Measurements from ENCODE around the gene ZIC2. TPM values are rescaled to one million over a fixed set of nuclear protein-coding genes. Genes with fewer than 3 reads are reported as not detected.
A peak's percentile ranks its signal among the peaks of the same experiment; 100 is the strongest.

ZIC2 gene
- total RNA-seq, 1 donor from 2014 or later: 52.4 TPM

DNA sequence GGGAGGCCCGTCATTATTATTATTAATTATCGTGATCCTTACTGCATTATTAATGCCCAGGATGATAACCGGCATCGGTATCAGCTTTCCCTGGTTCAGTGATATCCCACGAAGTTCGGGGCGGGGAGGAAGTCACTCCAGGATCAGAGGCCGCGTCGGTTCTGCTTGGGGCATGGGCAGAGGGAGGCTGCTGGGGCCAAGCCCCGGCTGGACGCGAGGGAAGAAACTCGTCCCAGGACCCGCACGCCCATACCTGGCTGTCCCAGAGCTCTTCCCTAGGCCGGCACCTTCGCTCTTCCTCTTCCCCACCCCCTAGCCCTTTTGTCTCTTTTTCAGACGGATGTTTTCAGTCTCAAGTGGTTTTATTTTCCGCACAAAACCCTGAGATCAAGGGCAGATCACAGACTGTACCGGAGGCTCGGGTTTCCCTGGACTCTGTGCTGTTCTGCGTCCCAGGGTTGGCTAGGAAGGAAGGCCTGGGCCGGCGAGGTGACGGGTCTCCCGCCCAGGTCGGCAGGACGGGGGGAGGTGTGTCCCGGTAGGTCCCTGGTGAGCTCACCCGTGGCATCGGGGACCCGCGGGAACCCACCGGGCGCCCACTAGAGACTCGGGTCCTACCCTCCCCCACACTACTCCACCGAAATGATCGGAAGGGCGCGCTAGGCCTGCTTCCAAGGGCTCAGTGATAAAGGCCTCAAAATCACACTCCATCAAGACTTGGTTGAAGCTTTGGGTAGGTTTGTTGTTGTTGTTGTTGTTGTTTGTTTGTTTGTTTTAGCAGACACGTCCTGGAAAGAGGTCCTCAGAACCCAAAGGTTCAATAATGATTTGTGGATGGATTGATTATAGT is 7.9 kb downstream of the ZIC2 start:
- Mint-ChIP-seq H3K4me3 (peak overlapping the region; percentile 98), H3K36me3 (peaks cover 29% of the 10 kb centered on the region), H3K4me1 (peaks cover 73% of the 10 kb centered on the region), H3K27me3 (ENCODE audit: insufficient read depth, low read depth) (peaks cover 29% of the 10 kb centered on the region), H3K27ac (peak overlapping the region; percentile 89), H3K9me3 (peaks cover 8% of the 10 kb centered on the region)
- peaks cover 97% of the 10 kb centered on the region for H4K20me1 ChIP-seq (ENCODE audit: low read depth)
- peaks cover 72% of the 10 kb centered on the region for H3K27me3 ChIP-seq
- no peak overlapping the region for H3K9ac ChIP-seq
- H3K36me3 ChIP-seq: peaks cover 17% of the 10 kb centered on the region
- peak overlapping the region; percentile 67 for H3K4me3 ChIP-seq
- TF ChIP-seq EZH2phosphoT487 (IDR thresholded peaks at IDR 0.05) (peak; percentile 15), EZH2 (IDR thresholded peaks at IDR 0.05) (peak; percentile 60), CTCF (IDR thresholded peaks at IDR 0.05) (no peak)
- H3K9me3 ChIP-seq (ENCODE audit: low read depth): no peaks in the 10 kb centered on the region
- peak; percentile 56 for DNase-seq (ENCODE audit: low spot score)
- H3K4me2 ChIP-seq: peak overlapping the region; percentile 98
- H3K79me2 ChIP-seq (ENCODE audit: low read depth): peaks cover 58% of the 10 kb centered on the region
- no peak overlapping the region for H2AFZ ChIP-seq (replicated peaks)
- H3K27ac ChIP-seq: no peak overlapping the region
- H3K4me1 ChIP-seq: peaks cover 64% of the 10 kb centered on the region
- H3F3A ChIP-seq (ENCODE audit: low read depth): peaks cover 94% of the 10 kb centered on the region

GRCh38 chr13:99990126-99990977 is 8.8 kb downstream of the ZIC2 start:
- peak overlapping the region; percentile 35 for H3K4me3 ChIP-seq
- peaks cover 5% of the 10 kb centered on the region for H3K9me3 Mint-ChIP-seq

More at GRCh38 chr13:99990126-99990977, 8.8 kb downstream of the ZIC2 start:
- Mint-ChIP-seq H3K4me1 (peaks cover 80% of the 10 kb centered on the region), H3K4me3 (peak overlapping the region; percentile 98), H3K36me3 (peaks cover 25% of the 10 kb centered on the region), H3K27me3 (ENCODE audit: insufficient read depth, low read depth) (peaks cover 33% of the 10 kb centered on the region), H3K27ac (peak overlapping the region; percentile 22)
- Histone ChIP-seq H4K20me1 (ENCODE audit: low read depth) (peaks cover 93% of the 10 kb centered on the region), H3K79me2 (ENCODE audit: low read depth) (peaks cover 50% of the 10 kb centered on the region), H3K27ac (no peak overlapping the region), H3F3A (ENCODE audit: low read depth) (peaks cover 95% of the 10 kb centered on the region), H3K27me3 (peaks cover 80% of the 10 kb centered on the region), H3K9me3 (ENCODE audit: low read depth) (no peaks in the 10 kb centered on the region), H3K9ac (no peak overlapping the region), H2AFZ (replicated peaks) (no peak overlapping the region), H3K4me2 (peak overlapping the region; percentile 77), H3K36me3 (peaks cover 15% of the 10 kb centered on the region), H3K4me1 (peaks cover 66% of the 10 kb centered on the region)
- no peak for TF ChIP-seq EZH2phosphoT487 (IDR thresholded peaks at IDR 0.05)
- TF ChIP-seq EZH2 (IDR thresholded peaks at IDR 0.05): no peak
- TF ChIP-seq CTCF (IDR thresholded peaks at IDR 0.05): no peak
- DNase-seq (ENCODE audit: low spot score): peak; percentile 63

All from neural progenitor cell (in vitro differentiated cells).